ENCODE data around the gene MAPKAP1.
A peak's percentile ranks its signal among the peaks of the same experiment; 100 is the strongest.

Gene MAPKAP1

DNA sequence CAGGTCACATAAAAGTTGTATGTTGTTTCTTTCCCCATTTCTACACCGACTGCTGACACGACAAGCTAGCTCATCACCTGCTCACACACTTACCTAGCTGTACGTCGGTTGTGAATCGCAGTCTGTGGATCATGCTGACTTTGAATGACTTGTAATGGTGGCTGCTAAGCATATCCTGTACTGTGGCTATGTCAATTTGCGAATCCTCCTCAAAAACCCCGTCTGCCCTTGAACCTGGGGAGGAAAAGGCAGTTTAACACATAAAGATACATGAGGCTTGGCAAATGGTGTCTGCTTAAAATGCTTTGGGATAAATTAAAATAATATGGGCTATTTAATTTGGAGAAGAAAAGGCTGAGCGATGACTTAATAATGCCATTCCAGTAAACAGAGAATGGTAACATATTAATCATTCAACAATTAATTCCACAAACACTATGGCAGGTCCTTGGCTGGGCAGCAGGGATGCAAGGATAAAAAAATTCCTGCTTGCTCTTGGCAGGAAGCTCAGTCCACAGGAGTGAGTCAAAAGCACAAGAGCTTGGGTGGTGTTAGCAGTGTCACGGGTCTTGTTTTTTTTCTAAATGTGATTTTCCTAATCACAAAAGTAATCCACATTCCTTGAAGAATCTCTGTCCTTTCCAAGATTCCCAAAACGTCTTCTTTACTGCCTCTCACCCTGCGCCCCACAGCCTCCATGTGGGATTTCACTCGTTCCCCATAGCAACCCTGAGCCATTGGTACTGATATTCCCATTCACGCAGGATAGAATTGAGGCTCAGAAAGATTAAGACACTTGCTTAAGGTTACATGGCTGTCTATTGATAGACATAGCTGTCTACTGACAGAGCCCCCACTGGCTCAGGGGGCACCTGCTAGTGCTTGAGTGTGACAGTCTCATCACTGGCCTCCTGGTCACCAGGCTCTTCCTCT lies 222.4 kb downstream of the MAPKAP1 start:
- DNase-seq (ENCODE audit: low spot score): peak; percentile 93

DNA sequence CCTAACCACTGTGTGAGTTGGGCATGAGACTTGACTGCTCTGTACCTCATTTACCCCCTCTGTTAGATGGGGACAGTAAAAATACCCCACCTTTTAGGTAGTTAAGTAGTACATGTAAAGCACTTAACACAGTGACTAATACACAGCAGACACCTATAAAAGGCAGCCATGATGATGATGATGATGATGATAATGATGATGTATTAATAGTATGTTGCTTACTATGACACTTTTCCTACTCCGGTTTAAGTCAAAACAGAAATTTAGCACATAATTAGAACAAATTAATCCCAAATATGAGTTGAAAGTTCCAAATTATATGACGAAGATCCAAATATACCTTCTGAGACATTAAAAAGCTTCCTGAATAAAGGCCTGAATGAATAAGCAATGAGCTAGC lies 223.3 kb downstream of the MAPKAP1 start:
- no peak for DNase-seq (ENCODE audit: low spot score)

DNA sequence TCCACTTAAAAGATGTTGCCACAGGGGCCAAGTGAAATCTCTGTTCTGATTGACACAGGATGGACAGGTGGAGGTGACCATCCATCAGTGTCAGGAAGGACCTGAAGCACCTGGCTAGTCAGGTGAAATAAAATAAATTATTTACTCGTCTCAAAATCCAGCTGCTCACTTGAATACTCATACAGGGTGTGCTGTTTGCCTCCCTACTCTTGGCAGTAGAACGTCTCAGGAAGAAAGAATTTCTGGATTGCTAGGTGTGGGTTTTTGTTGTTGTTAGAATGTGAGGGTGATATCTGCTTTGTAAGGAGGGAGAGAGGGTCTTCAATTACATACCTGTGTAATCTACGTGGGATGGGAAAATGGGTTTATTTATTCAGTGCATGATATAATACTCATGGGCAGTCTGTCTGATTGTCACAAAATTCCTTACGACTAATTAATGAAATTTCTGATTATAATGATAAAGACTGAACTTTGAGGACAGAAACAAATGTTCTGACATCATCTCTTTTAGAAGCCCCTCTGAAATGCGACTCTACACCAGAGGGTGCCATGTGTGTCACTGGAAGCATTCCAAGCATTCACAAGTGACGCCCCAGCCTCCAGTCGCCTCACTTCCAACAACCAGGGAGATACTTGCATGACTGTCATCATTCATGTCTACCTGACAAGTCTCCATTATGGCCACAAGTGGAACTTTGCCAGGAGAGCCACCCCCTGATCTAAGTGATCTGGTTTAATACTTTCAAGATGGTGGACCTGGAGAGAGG lies 227.0 kb downstream of the MAPKAP1 start:
- no peak for DNase-seq (ENCODE audit: low spot score)

DNA sequence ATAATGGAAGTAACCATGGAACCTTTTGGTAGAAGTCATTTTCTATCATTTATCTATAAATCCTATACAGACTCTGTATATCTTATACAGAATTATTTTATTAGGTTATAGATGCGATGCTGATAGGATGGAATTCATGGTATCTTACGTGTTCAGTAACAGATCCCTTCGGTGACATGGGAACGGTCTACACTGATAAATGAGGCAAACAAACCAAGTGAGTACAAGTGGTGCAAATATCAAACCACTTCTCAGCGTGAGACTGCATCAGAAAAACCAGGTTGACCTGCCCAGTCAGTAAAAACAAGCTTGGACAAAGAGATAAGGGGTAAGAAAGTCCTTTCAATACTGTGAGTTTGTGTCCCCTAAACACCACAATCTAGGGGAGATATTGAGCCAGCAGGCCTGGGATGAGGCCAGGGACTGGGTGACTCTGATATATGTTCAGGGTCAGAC lies 229.9 kb downstream of the MAPKAP1 start:
- DNase-seq (ENCODE audit: low spot score): no peak

DNA sequence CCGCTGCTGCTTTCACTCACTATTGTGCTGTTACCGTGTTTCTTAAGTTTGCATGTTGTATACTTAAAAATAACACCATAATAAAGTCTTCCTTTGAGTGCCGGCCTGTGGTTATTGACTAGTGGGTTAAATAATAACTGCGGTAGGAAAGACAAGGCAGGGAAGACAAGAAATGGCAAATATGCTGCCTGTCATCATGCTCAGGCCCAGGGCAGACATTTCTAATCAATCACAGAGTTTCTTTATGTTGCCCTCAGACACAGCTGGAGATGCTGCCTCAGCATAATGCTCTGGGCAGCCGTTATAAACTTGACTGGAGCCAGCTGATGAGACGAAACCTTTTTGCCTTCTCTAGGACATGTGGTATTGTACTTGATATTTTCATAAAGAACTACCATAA lies 230.4 kb downstream of the MAPKAP1 start:
- no peak for DNase-seq (ENCODE audit: low spot score)

DNA sequence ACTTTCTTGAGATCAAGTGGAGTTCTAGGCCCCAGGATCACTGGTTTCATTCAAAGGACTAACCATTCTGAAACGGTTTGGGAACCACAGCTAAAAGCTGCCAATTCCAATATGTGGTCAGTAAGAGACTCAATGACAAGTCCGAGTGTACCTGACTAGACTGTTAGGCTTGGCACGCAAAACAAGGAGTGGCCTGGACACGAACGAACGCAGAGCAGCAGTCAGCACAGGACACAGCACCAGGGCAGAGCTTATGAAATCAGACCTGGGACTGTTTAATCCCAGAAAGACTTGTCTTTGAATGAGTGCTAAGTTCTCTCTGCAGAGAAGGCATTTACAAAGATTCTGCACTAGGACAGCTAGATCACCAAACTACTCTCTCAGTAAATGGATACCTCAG lies 231.6 kb downstream of the MAPKAP1 start:
- no peak for DNase-seq (ENCODE audit: low spot score)

DNA sequence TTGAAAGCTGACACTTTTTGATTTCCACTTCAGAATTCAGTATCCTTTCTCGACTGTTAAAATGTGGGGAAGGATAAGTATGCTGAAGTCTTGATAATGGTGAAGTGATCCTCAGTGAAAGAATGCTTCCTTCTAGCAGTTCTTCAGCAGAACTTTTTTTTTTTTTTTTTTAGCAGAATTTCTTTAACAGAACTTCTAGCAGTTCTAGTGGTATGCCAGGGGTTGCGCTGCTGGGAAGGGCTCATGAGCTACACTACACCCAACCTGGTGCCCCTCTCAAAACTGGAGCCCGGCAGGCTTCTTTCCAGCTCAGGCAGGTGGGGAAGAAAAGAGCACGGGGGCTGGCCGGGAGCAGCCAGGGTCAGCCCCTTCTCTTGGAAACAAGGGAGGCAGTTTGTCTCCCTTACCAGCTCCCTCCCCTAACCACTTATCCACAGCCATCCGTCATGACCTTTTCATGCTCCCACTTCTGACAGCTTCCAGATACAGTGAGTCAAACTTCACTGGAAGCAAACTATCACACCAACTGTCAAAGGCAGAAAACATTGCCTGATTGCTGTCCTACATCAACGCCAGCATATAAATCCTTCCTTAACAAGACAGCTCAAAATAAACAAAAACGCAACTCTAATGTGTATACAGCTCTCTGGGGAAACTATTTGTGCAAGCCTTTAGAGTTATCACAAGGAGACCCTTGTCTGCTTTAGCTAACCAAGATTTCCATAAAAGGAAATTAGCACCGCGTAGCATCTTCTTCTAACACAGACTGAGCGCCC lies 233.9 kb downstream of the MAPKAP1 start:
- peak; percentile 56 for DNase-seq (ENCODE audit: low spot score)

DNA sequence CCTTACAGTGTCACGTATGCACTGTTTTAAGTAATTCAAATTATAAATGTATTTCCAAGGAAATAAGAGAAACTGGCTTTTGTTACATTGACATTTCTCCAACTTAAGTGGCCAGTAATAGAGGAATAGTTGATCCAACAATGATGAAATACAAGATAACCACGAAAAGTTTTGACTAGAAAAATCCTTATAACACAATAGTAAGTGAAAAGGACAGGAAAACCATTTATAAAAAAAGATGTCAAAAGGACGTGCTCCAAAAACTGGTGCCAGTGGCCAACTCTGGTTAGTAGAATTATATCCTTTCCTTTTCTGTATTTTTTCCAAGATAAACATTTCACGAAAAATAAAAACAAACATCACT lies 234.5 kb downstream of the MAPKAP1 start:
- no peak for DNase-seq (ENCODE audit: low spot score)

DNA sequence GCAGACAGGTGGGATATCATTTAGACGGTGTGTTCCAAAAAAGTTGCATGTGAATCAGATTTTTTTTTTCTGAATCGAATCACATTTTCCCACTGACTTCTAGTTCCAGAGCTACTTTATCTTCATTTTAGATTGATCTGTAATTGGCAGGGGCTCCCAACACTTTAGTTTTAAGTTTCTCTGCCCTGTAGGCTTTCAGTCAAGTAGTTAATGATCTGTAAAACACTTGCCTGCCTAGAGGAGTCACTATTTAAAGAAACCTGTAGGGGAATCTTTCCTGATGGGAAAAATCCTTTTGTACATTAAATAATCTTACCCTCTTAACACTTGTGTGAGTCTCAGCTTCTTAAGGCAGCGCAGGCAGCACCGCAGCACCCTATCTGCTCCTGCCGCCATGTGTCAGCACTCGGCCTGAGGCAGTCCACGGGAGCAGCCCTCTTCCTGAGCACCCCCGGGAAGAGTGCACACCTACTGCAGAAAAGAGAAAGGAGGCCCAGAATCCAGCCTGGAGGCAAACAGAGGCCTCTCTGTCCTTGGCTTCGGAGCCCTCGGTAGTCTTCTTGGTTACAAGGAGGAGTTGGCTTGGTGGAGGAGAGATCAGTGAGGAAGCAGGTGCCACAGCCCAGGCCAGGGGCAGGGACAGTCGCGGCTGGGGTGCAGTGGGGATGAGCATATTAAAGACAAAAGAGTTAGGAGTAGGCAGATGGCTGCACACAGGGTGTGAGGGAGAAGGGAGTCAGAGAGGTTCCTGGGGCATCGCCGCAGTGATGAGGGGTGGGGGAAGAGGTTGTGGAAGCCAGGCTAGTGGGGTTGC lies 236.0 kb downstream of the MAPKAP1 start:
- no peak for DNase-seq (ENCODE audit: low spot score)

DNA sequence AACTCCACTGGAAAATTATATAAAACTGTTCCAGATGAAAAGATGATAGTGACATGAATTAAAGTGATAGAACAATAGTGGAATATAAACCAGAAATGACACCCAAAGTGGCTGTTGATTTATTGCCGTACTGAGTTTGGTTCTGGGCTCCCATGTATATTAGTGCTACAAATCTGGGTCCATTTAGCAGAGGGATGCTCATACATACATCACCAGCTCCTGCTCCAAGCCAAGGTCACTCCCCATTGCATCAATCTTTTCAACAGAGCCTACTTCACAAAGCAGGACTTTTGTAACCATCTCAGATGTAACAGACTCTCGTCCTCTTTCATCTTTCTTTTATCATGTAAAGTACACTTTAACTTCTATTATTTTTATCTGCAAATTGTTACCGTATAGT lies 236.8 kb downstream of the MAPKAP1 start:
- no peak for DNase-seq (ENCODE audit: low spot score)

DNA sequence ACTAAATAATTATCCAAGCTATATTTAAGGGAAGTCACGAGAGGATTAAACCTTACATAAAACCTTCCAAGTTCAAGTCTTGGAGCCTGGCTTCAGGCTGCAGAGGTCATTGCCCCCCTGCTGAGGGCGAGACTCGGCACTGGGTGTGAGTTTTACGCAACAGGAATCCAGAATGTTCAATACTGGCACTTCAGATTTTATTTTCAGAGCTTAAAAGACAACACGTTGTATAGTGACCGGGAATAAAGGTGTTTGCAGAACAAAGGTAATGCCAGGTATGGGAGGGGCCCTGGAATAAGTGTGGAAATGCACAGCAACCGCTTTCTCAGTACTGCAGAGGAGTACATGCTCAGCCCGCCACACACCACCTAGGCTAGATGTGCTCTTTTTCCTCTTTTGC lies 238.4 kb downstream of the MAPKAP1 start:
- DNase-seq (ENCODE audit: low spot score): no peak

DNA sequence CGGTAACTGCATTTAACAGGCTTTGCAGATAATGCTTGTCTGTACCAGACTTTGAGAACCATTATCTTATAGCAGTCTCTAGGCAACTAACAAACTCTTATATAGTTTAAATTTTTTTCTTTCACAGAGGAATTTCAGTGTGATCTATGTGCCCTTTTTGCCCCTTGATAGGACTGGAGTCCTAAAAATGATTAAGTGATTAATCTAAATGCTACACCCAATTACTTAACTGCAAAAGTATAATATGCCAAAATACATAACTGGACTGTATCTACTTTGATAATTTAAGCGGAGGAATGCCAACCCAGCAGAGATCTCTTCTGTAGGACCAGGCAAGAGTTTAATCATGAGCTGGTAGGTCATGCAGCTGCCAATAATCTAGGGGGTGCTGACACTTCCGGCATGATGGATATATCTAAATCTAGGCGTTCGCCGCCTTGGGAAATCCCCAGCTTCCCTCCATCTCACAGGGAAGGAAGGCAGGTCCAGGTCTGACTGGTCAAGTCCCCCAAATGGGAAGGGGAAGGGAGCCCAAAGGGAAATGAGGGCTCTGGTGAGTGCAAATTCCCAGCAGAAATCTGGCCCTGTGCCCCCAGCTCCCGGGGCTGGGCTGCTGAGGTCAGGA lies 239.8 kb downstream of the MAPKAP1 start:
- no peak for DNase-seq (ENCODE audit: low spot score)

DNA sequence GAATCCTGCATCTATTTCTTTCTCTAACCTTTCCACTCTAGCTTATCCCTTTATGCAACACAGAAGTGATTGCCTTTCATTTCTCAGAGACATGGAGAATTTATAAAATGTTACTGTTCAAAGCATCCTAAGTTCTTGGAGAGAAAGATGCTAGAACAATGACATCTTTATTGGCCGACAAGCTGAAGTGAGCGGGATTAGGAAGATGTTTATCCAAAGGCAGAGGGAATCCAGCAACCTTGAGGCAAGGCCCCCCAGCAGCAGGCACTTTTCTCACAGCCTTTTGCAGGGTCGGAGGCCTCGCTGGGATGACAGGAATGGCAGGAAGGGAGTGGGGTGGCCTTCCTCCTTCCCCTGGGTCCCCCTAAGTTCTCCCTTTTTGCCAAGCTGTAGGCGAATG lies 240.6 kb downstream of the MAPKAP1 start:
- DNase-seq (ENCODE audit: low spot score): no peak

DNA sequence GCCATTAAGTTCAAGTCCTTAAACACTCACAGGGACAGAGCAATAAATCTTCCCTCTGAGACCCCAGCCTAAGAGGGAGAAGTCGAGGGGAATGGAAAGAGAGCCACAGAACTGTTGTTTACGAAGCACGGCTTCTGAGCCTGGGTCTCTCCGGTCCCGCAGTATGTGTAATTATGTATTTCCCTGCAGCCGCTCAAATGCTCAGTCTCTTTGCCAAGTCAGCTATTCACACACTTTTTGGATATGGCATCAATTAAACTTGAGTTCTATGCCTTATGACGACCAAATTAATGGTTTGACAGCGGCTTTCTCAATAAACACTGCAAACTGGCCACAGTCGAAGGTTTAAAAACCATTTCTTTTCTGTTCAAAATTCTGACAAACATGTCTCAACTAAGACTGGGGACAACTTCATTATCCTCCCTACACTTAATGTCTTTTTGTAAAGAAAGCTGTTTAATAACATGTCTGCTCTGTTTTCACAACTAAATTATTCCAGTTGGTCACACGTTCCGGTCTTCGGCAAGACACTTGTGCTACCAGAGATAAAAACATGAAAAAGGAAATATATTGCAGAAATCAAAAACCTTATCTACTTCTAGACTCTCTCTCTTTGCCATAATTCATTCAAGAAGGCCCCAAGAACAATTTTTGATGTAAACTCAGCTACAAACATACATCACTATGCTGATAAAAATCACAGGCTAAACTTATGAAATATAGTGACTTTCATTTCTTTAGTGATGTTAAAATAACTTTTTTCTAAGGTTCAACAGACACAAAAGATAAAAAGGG lies 242.2 kb downstream of the MAPKAP1 start:
- DNase-seq (ENCODE audit: low spot score): no peak

DNA sequence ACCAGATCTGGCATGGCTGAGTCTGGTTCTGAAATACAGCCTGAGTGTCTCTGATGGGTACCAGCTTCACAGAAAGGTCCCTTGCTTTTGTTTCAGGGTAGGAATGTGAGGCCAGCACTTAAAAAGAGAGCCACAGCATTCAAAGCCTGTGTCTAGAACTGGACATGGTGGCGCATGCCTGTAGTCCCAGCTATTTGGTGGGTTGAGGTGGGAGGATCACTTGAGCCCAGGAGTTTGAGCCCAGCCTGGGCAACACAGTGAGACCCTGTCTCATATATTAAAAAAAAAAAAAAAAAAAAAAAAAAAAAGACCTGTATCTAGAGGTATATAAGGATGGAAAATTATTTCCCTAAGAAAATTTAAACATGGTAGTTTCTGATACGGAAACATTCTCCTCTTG lies 243.1 kb downstream of the MAPKAP1 start:
- no peak for DNase-seq (ENCODE audit: low spot score)

DNA sequence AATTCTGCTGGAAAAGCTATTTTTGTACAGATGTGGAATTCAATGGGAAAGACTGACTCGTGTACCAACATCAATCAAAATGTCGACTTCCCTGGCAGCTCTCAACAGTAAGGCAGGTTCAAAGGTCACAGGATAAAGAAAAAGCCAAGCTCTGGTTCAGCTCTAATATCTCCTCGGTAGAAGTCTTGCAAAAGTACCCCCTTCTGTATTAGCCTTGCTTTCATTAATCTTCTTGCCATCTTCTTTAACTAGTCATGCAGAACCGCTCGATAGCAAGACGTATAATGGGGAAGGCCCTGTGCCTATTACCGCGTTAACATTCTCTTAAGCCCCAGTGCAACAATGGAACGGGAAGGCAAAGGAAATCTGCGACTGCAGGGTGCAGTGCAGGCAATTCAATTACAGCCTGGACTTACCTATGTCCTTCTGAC lies 244.1 kb downstream of the MAPKAP1 start:
- no peak for DNase-seq (ENCODE audit: low spot score)

DNA sequence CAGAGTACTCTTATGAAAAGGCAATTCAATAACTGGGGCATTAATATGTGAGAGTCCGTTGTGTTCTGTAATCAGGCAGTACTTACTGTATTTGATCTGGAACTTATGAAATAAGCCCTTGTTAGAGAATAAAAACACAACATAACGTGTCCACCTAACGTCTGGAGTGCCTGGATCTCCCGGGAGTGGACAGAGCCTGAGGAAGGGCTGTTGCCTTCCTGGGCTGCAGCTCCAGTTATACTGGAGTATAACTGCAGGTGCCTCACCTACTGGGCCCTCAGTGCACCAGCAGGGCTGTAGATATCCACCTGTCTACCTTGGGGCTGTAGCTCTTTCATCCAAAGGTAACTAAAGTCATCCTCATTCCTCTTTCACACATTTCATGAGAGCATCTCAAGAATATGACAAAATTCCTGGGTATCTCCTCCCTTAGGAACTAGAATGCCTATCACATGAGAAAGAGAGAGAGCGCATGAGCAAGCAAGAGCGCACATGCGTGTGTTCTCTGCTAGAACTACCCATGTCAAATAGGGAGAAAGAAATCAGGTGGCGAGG lies 245.3 kb downstream of the MAPKAP1 start:
- DNase-seq (ENCODE audit: low spot score): no peak

DNA sequence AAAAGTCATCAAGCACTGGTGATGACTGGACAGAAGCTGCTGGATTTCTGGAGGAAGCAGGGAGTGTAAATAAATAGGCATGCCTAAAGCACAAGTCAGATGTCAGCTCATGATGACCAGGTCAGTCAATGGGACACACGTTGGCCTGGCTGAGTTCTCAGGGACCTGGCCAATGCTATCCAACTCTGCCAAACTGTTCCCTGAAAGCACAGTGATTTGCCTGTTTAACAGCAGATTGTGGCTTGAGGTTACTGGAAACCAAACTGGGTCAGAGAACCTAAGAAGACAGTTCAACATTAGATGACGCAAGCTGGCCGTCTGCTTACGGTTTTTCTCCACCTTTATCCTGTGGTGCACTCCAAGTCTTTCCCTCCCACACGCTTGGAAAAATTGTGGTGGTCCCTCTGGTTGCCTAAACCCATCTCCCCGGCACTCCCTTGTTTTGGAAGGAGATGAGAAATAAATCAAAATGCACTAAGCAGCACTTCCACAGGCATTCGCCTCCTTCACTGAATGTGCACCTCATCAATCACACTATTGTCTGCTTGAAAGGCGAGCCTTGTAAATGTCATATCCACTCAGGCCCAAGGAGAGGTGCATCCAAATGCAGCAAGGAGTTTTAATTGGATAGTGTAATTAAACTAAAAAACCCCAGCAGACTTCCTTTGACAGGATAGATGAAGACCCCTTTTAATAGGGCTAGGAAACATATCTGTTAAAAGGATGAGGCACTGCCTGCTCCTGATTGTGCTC lies 245.9 kb downstream of the MAPKAP1 start:
- peak; percentile 47 for DNase-seq (ENCODE audit: low spot score)

DNA sequence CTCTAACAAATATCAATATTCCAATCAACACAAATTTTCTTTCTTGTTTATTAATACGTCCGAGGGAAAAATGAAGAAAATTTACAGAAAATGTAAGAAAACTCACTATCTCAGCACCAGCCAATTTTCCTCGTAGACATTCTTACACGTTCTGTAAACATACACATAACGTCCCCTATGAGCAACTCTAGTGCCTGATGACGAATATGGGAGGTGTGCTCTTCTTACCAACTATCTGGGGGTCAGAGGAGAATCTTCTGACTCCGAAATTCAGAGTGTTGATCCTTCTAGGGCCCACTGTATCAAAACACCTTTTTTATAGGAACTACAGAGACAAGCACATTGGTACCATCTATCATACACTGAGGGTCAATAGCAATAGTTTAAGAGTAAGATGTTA lies 246.7 kb downstream of the MAPKAP1 start:
- DNase-seq (ENCODE audit: low spot score): no peak
